ENCODE results near the gene SLFN13. TPM values are rescaled to one million over a fixed set of nuclear protein-coding genes. Genes with fewer than 3 reads are reported as not detected.
"Not testable (repeated sequence)": the region's sequence is repeated elsewhere in the genome, so short reads cannot be mapped to it uniquely, and the experiment has no call there.

SLFN13 gene
- total RNA-seq, 3 donors from 2014 or later, result 5.8 to 12.9 (median 8.2) TPM

DNA sequence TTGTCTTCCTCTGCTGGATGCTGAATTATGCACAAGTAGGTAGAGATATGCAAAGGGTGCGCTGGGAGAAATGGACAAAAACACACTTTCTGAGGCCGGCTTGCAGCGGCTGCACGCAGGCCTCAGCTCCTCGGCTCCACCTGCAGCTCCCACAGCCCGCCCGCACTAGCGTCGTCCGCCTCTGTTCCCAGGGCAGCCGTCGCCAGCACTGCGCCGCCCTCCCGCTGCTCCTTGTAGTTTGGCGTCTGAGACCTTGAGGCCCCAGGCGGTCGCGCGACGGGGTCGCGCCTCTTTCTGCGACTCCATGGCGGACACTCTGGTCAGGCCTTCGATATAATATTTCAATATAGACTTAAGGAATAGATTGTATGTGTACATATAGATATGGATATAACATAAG lies 41.0 kb downstream of the SLFN13 start:
- TF ChIP-seq, protein P1, sequence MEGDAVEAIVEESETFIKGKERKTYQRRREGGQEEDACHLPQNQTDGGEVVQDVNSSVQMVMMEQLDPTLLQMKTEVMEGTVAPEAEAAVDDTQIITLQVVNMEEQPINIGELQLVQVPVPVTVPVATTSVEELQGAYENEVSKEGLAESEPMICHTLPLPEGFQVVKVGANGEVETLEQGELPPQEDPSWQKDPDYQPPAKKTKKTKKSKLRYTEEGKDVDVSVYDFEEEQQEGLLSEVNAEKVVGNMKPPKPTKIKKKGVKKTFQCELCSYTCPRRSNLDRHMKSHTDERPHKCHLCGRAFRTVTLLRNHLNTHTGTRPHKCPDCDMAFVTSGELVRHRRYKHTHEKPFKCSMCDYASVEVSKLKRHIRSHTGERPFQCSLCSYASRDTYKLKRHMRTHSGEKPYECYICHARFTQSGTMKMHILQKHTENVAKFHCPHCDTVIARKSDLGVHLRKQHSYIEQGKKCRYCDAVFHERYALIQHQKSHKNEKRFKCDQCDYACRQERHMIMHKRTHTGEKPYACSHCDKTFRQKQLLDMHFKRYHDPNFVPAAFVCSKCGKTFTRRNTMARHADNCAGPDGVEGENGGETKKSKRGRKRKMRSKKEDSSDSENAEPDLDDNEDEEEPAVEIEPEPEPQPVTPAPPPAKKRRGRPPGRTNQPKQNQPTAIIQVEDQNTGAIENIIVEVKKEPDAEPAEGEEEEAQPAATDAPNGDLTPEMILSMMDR (IDR thresholded peaks at IDR 0.05), result no peak
- intact Hi-C loops (cut with DNase I, micrococcal nuclease), result no loop called here
- no peaks in the 10 kb centered on the region for H3K36me3 ChIP-seq (ENCODE audit: low read depth)
- ATAC-seq (no peak), DNase-seq (no peak)
- no peaks in the 10 kb centered on the region for H3K9me3 ChIP-seq
- H3K4me1 ChIP-seq (ENCODE audit: low read depth), result no peaks in the 10 kb centered on the region
- H3K4me3 ChIP-seq, result no peak overlapping the region

DNA sequence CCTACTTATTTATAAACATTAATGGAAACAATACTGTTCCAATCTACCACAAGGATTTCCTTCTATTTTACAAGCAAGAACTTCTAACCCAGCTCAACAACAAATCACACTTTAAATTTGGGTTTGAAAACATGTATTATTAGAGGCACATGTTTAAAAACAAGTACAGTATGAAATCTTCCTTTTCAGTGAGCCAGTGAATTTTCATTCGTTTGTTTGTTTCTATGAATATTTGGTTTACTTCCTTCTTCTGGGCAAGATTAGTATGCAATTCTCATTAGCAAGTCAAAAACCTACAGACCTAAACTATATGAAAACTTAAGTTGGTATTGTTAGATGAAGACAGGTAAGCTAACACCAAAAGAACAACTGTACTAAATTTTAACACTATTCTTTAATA lies 42.0 kb downstream of the SLFN13 start:
- Histone ChIP-seq H3K36me3 (ENCODE audit: low read depth) (no peaks in the 10 kb centered on the region), H3K4me1 (ENCODE audit: low read depth) (no peaks in the 10 kb centered on the region), H3K4me3 (no peak overlapping the region), H3K9me3 (no peaks in the 10 kb centered on the region)
- ATAC-seq, result no peak
- intact Hi-C loops (cut with DNase I, micrococcal nuclease), result no loop called here
- TF ChIP-seq, protein P1 (IDR thresholded peaks at IDR 0.05), result no peak
- DNase-seq, result no peak

DNA sequence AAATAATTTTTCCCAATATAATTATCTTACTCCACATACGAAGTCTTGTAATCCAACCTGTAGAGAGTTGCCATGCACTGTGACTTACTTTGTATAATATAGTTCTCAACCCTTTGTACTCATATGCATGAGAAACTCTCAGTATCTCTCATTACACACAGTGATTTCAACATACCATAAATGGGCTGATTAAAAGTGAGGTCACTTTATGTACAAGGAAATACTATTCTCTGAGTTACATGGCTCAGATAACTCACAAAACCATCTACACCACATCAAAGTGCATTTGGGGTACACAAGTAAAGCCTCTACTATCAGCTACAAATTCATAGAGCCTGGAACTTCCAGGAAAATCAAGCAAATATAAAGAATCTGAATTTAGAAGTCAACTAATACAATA lies 44.2 kb downstream of the SLFN13 start:
- DNase-seq, result no peak
- TF ChIP-seq, protein P1 (IDR thresholded peaks at IDR 0.05), result no peak
- ATAC-seq, result no peak

DNA sequence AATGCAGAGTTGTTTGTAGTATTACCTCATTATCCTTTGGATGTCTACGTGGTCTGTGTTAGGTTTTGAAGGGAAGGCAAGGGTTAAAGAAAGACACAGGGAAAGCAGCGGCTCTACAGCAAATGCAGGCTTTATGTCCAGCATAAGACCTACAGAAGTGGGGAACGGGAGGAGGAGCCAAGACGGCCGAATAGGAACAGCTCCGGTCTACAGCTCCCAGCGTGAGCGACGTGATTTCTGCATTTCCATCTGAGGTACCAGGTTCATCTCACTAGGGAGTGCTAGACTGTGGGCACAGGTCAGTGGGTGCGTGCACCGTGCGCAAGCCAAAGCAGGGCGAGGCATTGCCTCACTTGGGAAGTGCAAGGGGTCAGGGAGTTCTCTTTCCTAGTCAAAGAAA lies 54.8 kb downstream of the SLFN13 start:
- ATAC-seq; H3K4me3 ChIP-seq; H3K4me1 ChIP-seq (ENCODE audit: low read depth); intact Hi-C loops (cut with DNase I, micrococcal nuclease); H3K36me3 ChIP-seq (ENCODE audit: low read depth); H3K9me3 ChIP-seq; DNase-seq: not testable (repeated sequence)

More for the DNA sequence above, 44.2 kb downstream of the SLFN13 start:
- intact Hi-C loops (cut with DNase I, micrococcal nuclease), result no loop called here
- Histone ChIP-seq H3K9me3 (no peaks in the 10 kb centered on the region), H3K4me1 (ENCODE audit: low read depth) (no peaks in the 10 kb centered on the region), H3K36me3 (ENCODE audit: low read depth) (no peaks in the 10 kb centered on the region), H3K4me3 (no peak overlapping the region)

DNA sequence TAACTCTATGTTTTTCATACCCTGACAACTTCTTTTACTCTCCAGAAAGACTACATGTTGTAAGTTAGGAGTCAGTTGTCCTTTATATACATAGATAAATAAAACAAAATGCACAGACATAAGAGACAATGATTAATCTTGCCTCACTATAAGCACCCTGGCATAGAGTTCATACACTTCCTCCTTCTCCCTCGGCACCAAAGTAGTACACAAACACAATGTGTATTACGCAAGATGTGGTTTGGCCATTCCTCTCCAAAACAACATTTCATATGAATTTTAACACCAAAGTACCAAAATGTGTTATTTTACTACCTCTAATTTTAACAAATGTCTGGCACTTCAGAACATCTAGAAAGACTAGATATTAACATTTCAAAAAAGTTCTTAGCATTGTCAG lies 57.9 kb downstream of the SLFN13 start:
- ATAC-seq (no peak), DNase-seq (no peak)
- TF ChIP-seq, protein P1 (IDR thresholded peaks at IDR 0.05), result no peak
- Histone ChIP-seq H3K4me1 (ENCODE audit: low read depth) (no peaks in the 10 kb centered on the region), H3K9me3 (no peaks in the 10 kb centered on the region), H3K4me3 (no peak overlapping the region), H3K36me3 (ENCODE audit: low read depth) (no peaks in the 10 kb centered on the region)
- intact Hi-C loops (cut with DNase I, micrococcal nuclease), result no loop called here

DNA sequence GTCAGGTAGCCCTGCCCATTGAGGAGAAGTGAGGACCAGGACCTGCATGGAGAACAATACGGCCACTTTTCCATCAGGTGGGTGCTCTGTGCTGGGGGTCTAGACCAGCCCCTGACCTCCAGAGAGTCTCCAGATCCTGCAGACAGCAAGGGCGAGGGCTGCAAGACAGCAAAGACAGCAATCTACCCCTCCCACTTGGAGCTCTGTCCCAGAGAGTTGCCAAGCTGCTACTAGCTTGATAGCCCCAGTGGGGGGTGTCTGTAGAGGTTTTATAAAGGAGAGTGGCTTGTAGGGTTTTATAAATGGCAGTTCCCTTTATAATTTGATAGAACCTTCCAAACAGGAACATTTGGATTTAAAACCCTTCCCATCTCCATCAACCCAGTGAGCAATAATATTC lies 58.4 kb downstream of the SLFN13 start:
- ATAC-seq, result no peak
- no peak for DNase-seq
- Histone ChIP-seq H3K9me3 (no peaks in the 10 kb centered on the region), H3K36me3 (ENCODE audit: low read depth) (no peaks in the 10 kb centered on the region), H3K4me3 (no peak overlapping the region), H3K4me1 (ENCODE audit: low read depth) (no peaks in the 10 kb centered on the region)
- TF ChIP-seq, protein P1 (IDR thresholded peaks at IDR 0.05), result no peak
- intact Hi-C loops (cut with DNase I, micrococcal nuclease), result no loop called here

Measured in mucosa of descending colon (tissue), 3 donors.